ENCODE measurements around the gene CPA2.

CPA2 gene

DNA sequence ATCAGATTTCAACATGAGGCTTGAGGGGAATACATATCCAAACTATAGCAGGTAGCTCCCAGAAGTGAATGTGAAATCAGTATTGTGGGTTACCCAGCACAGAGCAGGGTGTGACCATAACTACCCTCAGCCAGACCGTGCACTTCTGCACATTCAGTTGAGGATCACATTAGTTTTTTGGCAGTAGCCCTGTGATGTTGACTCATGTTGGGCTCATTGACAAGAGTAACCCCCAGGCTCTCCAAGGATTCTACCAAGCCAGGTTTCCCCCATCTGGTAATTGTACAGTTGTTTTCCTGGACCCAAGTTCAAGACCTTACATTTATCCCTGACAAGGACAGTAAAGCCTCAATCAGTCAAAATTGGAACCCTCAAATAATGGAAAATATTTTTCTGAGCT, 14.6 kb downstream of the CPA2 start:
- no peak for DNase-seq (ENCODE audit: low read depth)

DNA sequence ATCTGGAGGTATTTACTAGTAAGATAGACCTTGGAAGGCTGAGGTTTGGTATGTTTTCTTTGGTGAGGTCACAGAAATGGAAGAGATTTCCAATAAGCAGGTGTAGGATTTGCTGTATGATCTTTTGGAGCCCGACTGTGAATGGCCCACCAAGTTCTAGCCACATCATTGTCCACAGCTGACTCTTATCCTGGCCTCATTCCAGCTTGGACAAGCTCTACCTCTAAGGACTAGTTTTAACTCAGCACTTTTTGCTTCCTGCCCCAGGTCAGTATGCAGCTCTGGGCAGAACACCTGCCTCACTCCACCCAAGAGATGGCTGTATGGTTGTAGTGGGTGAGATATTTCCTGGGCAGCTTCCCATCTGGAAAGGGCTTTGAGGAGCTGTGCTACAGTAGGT, 20.2 kb downstream of the CPA2 start:
- no peak for DNase-seq (ENCODE audit: low read depth)

DNA sequence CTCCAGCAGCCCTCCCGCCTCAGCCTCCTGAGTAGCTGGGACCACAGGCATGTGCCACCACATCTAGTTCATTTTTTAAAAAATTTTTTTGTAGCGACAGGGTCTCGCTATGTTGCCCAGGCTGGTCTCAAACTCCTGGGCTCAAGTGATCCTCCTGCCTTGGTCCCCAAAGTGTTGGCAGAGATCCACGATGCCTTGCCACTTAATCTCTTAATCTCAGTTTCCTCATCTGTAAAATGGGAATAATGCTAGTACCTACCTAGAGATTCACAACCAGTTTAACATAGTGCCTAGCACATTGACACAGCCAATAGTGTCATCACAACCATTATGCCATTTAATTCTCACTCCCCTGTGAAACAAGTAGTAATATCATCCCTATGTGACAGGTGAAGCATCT, 21.5 kb downstream of the CPA2 start:
- no peak for DNase-seq (ENCODE audit: low read depth)

DNA sequence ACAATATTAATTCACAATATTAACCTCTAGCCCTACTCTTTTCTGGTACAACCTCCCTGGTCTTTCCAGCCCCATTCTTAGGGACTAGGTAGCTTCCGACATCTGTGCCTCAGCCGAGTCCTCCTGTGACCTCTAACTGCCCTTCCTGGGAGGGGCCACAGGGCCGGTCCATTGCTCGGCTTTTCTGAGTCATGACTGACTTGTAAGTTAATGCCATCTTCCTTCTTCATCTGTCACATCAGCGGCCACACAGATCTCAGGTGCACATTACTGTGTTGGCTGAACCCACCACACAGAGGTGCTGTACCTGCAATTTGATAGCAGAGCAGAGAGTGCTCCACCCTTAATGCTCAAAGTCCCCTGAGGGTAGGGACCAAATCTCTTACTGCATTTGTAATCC, 22.2 kb downstream of the CPA2 start:
- no peak for DNase-seq (ENCODE audit: low read depth)

DNA sequence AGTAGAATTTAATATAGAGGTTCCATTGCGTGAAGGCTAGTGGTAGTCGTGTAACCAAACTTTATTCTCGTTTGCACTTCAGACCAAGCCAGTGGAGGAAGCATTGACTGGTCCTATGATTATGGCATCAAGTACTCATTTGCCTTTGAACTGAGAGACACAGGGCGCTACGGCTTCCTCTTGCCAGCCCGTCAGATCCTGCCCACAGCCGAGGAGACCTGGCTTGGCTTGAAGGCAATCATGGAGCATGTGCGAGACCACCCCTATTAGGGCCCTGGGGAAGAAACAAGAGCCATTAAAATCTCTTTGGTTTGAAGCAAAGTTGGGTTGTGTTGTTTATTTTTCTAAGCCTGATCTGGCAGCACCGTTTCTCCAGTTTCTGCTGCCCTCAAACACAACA, 22.8 kb downstream of the CPA2 start:
- no peak for DNase-seq (ENCODE audit: low read depth)

DNA sequence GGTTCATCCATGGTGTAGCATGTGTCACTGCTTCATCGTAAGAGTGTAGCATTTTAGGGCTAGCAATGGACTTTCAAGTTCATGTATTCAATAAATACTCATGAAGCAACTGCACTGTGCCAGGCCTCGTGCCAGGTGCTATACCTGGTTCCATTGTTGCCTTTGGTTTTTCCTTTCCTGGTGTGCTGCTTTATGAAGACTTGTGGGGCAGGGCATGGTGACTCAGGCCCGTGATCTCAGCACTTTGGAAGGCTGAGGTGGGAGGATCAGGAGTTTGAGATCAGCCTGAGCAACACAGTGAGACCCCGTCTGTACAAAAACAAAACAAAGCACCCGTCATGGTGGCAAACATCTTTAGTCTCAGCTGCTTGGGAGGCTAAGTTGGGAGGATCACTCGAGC, 24.1 kb downstream of the CPA2 start:
- DNase-seq (ENCODE audit: low read depth) = no peak

DNA sequence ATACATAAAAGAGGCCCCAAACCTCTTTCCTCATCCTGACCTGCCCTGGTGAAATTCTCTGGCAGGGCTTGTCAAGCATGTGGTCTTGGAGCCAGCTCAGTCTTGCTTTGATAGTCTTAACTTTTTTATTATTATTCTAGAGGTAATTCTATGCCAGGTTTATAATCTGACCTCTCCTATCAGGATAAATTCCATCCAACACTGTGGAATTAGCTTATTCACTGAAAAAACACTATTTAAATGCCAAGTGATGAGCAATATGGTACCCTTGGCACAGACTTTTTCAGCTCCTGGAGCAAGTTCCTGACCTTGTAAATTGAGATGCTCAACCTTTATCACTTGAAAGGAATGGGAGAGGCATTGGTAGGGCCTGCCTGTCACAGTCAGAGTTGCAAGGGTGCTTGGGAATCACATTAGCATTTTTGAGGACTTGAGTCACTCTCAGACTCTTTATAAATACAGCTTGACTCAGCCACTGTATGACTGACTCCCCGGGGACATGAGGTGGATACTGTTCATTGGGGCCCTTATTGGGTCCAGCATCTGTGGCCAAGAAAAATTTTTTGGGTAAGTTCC, 26.1 kb downstream of the CPA2 start, which contains the start of gene CPA4:
Gene CPA4 (plus strand): TSS at position 480 of the 576 bp plus-strand sequence. CDS start 20 bp downstream, at position 500.
- no peak for DNase-seq (ENCODE audit: low read depth)

DNA sequence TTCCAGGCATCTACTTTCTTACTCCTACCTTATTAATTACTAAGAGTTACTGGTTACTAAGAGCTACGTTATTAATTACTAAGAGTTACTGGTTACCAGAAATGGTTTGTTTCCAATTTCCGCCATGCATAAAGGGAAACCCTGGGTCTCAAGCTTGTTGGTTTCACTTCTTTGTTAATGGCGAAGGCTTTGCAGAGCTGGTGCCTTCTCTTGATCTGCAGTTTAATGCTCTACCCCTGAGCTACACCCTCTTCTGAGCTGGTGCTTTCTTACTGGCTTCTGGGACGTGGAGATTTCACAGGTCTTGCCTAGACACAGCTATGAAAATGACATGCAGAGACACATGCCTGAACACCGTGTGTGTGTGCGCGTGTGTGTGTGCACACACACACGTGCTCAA, 26.9 kb downstream of the CPA2 start:
- DNase-seq (ENCODE audit: low read depth) = no peak

DNA sequence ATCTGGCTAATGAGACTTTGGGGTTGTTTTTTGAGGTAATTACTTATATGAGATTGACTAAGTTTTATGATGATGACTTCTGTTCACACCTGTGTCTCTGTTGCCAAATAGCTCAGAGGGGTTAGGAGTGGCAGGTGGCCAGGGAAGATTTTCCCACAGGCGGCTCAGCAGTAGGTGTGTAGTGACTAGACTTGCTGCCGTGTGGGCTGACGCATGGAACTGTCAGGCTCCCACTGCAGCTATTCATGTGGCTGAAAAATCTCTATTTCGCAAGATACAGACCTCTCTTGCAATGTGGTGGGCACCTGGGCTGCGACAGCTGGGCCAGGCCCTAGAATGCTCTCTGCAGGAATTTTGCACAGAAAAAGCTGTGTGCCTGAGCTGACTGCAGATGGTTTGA, 27.7 kb downstream of the CPA2 start:
- no peak for DNase-seq (ENCODE audit: low read depth)

DNA sequence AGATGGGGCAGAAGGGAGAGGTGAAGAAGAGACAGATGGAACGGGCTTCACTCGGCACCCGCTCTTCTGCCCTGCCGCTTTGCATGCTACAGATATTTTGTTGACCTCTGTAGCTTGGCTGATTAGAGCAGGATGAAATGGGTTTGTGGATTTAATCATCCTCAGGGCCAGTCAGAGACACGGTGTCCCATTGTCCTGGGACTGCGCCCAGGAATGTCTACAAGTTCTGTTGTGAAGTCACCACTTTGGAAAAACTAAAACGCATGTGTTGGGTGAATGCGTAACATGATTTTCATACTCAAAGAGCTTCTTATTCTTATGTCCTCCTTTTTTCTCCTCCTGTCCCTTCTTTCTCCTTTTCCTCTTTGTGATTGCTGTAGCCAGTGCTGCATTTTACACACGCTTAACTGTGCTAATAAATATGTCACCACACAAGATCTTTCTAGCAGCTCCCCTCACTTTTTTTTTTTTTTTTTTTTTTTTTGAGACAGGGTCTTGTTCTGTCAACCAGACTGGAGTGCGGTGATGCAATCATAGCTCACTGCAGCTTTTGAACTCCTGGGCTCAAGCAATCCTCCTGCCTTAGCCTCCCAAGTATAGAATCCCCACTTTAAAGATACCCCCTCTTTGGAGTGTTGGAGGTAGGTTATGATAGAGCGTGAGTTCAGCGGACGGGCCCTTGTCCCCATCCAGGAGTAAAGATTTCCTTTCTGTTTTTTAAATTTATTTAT, 29.7 kb downstream of the CPA2 start:
- no peak for DNase-seq (ENCODE audit: low read depth)

DNA sequence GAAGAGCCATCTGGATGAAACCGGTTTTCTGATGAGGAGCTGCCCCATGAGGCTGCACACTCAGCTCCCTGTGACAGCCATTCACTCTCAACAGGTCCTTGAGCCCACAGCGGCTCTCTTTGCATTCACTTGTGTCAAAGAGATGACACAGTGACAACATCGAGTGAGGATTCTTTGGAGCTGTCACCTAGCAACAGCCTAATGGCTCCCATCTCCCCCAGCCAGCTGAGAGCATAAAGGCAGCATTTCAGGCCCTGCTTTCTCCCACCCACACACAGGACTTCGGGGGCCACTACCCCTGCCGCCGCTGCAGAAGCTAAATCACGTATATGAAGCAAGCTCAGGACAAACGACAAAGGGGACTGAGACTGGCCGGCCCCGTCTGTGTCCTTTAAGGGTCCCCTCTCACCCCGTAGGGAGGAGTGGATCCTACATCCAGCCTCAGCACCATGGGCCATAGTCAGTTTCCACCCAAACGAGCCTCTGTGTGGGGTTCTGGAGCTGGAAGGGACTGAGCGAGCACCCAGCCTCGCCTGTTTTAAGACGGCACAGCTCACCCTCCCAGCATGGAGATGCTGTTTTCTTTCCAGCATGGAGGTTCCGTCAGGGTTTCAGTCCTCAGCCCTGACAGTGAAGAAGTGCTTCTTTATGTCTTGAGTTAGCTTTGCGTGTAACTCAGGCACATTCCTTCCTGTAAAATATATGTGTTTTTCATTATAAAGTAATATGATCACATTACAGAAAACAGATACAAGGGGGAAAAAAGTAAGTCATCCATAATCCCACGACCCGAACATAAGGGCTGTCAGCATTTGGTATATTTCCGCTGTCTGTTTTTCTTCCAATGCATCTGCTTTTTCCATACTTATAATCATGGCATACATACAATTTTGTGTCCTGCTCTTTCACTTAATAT, 31.2 kb downstream of the CPA2 start:
- no peak for DNase-seq (ENCODE audit: low read depth)

DNA sequence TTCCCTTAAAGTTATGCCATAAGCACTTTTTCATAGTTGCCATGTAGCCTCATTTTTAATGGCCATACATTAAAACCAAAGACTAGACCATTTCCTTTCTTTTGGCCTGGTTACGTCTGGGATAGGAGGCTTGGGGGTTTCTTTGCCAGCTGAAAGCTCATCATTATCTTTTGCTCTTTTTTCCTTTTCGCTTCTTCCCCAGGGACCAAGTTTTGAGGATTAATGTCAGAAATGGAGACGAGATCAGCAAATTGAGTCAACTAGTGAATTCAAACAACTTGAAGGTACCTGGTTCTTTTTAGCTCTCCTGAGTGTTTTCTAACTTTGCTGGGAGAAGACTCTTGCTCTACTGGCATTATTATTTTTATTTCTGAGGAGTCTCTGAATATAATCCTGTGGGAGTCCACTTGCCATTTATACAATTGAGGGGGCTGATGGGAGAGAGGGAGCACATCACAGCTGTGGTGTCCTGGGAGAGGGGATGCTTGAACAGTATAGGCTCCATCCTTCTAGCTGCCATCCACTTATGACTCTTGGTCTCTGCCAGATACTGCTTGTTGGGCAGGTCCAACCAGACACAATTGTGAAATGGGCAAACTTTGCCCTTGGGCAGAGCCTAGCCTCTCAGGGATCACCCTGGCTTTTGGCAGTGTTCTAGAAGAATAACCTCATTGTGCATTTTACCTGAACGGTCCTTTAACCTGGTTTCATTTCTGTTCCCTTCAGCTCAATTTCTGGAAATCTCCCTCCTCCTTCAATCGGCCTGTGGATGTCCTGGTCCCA, 32.1 kb downstream of the CPA2 start:
- no peak for DNase-seq (ENCODE audit: low read depth)

DNA sequence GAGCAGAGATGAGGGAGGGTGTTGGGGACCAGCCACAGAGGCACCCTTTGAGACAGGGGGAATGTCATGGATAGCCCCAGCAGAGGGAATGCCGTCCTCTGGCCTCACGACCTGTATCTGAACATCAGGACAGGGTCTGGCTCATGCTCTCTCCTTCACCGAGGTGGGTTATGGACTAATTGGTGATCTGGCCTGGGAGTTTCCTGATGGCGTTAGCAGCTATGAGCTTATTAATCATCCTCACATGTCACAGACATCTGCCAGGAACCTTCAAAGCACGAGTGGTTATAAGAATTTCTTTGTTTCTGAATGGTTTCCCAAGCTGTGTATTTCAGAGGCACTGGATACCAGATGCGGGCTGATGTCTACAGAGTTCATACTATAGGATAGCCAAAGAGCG, 33.2 kb downstream of the CPA2 start:
- DNase-seq (ENCODE audit: low read depth) = no peak

DNA sequence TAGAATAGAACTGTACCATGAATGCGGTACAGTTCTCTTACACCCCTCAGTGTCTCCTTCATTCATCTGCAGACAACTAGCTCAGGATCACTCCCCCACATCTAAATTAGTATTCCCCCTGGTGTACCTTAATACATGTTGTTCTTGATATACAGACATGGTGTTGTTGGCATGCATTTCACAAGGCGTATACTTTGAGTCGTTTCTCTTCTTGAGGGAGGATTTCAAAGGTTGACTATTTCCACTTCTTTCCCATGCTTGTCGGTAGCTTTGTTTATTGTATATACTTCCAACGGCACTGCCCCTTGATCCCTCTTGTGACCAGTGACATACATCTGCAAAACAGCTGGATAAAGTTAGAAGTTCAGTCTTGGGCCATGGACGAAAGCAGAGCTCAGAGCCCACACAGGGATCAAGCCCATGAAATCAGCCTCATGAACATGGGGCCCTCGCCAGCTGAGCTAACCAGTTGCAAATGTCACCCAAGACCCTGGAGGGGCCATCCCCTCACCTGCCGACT, 34.9 kb downstream of the CPA2 start:
- no peak for DNase-seq (ENCODE audit: low read depth)

DNA sequence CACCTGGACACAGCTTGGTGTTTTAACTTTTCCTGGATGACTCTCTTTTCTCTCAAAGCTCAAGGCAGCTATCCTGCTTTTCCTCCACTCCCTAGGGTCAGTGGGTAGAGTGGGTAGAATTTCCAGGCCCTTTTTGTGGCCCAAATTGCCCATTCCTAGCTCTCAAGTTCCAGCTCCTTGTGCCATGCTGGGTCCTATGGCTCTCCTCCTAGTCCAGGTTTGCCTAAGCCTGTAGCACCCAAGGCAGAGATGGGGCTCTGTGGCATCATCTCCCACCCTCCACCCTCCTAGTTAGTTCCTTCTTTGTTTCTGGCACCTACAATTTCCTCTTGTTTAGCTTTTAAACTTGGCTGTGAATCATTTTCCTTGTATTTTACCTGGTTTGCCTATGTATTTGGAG, 36.0 kb downstream of the CPA2 start:
- no peak for DNase-seq (ENCODE audit: low read depth)

DNA sequence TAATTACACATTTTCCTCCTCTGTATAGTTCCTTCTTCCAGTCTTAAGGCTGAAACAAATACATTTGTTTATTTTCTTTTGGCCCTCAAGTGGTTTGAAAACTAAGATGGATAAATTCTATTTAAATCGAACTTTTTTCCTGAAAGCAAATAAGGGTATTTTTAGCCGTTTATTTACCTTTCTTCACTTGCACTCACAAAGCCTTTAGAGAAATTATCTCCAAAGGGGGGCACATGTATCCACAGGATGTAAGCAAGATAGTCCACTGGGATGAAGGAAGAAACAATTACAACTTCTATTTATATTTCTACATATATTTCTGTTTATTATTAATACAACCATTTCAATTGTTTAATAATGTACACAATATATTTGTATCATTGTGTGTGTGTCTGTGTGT, 36.5 kb downstream of the CPA2 start:
- no peak for DNase-seq (ENCODE audit: low read depth)

DNA sequence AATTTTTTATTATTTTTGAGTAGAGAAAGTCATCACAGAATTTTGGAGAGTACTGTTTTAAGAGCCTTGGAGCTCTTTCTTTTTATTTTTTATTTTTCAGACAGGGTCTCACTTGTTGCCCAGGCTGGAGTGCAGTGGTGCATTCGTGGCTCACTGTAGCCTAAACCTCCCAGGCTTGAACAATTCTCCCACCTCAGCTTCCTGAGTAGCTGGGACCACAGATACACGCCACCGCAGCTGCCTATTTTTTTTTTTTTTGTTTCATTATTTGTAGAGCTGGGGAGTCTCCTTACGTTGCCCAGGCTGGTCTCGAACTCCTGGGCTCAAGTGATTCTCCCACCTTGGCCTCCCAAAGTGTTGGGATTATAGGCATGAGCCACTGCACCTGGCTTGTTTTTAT, 36.9 kb downstream of the CPA2 start:
- no peak for DNase-seq (ENCODE audit: low read depth)

DNA sequence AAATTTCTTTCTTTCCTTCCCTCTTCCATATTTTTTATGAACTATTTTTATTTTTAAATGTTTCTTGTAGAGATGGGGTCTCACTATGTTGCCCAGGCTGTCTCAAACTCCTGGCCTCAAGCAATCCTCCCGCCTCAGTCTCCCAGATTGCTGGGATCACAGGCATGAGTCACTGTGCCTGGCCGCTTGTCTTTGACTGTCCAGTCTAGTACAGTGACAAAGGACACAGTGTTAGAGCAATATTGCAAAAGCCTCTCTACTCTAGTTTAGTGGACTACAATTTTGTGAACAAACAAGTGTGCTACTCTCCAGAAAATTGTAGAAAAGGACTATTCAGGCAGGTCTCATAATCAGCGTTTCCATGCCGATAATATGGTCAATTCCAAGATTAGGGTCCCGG, 37.3 kb downstream of the CPA2 start:
- no peak for DNase-seq (ENCODE audit: low read depth)

DNA sequence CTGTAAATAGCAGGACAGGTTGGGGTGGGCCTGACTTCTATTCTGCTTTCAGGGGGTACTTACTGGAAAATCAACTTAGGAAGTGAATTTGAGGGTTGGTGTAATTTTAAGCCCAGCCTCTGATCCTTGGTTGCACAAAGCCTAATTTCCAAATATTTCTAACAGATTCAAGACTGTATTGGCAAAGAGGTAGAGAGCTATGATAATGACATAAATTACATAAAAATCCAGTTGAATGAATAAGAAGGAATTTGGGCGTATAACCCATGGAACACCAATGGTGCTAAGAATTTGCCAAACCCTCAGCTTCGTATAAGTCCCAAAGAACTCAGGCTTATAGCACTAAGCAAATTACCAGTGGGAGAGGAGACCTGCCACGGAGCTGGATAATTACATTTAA, 38.2 kb downstream of the CPA2 start:
- no peak for DNase-seq (ENCODE audit: low read depth)

DNA sequence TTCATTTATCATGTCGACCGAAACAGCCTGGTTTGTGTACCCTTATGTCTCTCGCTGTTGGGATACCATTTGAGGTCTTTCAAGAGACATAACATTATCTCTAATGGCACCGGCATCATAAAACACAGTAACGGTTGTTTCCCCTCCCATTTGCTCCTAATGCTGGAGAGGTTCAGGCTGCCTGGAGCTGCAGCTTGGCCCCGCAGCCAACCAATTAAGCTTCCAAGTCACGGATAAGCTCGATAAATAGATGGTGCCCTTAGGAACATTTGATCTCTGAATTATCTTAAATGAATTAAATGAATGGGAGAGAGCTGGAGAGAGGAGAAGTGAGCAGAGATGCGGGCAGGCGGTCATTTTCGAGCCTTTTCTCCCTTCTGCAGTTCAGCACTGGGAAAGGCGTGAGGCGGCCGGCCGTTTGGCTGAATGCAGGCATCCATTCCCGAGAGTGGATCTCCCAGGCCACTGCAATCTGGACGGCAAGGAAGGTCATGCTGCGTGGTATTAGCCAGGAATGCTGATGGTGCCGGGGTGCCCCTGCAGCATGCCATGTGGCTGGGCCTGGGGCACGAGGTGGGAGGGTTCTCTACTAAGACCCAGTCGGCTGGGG, 38.9 kb downstream of the CPA2 start:
- DNase-seq (ENCODE audit: low read depth) = no peak

DNA sequence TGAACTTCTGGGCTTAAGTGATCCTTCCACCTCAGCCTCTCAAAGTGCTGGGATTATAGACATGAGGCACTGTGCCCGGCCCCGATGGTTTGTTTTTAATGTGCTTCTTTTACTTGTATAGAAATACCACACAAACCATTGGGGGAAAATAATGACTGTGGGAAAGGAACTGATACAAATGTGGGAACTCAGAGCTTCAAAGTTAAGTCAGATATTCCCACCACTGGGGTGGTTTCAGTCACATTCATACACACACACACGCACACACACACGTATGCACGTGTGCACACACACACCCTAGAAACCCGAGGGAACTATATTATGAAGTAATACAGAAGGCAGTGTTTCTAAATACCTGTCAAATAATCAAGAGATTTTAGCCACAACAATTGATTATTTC, 43.3 kb downstream of the CPA2 start:
- no peak for DNase-seq (ENCODE audit: low read depth)

DNA sequence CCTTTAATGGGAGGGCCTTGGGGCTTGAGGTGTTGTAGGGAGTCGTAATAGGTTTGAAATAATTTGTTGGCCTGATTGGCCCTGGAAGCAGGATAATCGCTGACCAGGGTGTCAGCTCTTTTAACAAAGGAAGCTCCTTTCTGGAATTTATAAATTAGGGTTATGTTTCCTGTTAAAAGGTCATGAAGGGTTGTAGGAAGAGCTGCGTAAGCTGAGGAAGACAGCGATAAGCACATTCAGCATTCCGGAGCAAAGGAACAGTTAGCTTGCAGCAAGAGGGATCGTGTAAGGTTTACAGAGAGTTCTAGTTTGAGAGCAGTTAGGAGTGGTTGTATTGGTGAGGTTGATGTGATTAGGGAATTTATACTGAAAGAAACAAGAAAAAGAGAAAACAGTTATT, 47.6 kb downstream of the CPA2 start:
- DNase-seq (ENCODE audit: low read depth) = no peak

All from stimulated activated CD8-positive, alpha-beta memory T cell treated with anti-CD3 and anti-CD28 coated beads, Interleukin-12 subunit alpha, Interleukin-12 subunit beta, amount 100 ng/mL, for 4 hours (primary cell).